Astrocyte (in vitro differentiated cells and primary cell): Measurements from ENCODE around the gene RNF26.

Source experiments
- EZH2 ChIP-seq: IDR thresholded peaks from 2 replicates; pipeline ENCODE4 v1.6.1; 2012; ENCODE audit warnings: mild to moderate bottlenecking, low read length, inconsistent platforms; ENCODE audit not compliant: insufficient read depth
- TF ChIP-seq, protein P1 (sequence below): IDR thresholded peaks from 2 replicates; pipeline ENCODE4 v1.5.1; 2011; ENCODE audit warnings: low read depth, mild to moderate bottlenecking, inconsistent platforms, low read length, moderate library complexity; ENCODE audit not compliant: insufficient read depth

GRCh38 chr11:119372260-119373058 lies 38.1 kb downstream of the RNF26 start:
- TF ChIP-seq, protein P1, sequence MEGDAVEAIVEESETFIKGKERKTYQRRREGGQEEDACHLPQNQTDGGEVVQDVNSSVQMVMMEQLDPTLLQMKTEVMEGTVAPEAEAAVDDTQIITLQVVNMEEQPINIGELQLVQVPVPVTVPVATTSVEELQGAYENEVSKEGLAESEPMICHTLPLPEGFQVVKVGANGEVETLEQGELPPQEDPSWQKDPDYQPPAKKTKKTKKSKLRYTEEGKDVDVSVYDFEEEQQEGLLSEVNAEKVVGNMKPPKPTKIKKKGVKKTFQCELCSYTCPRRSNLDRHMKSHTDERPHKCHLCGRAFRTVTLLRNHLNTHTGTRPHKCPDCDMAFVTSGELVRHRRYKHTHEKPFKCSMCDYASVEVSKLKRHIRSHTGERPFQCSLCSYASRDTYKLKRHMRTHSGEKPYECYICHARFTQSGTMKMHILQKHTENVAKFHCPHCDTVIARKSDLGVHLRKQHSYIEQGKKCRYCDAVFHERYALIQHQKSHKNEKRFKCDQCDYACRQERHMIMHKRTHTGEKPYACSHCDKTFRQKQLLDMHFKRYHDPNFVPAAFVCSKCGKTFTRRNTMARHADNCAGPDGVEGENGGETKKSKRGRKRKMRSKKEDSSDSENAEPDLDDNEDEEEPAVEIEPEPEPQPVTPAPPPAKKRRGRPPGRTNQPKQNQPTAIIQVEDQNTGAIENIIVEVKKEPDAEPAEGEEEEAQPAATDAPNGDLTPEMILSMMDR, result no peak
- TF ChIP-seq EZH2, result no peak
